ENCODE data around the gene MED12. TPM values are rescaled to one million over a fixed set of nuclear protein-coding genes. Genes with fewer than 3 reads are reported as not detected.

The MED12 gene
- total RNA-seq, 2 experiments from 2014 or later = 23.1 to 31.1 TPM

GRCh38 chrX:71158603-71159002 lies 40.2 kb downstream of the MED12 start:
- Histone ChIP-seq H3K9me3 (ENCODE audit: low read length) (no peaks in the 10 kb centered on the region), H3K9me2 (ENCODE audit: insufficient read depth, low read length) (no peaks in the 10 kb centered on the region), H3K36me3 (ENCODE audit: insufficient read depth, low read length) (peaks cover 16% of the 10 kb centered on the region; the same call in 1 of the 2 replicates), H3K4me2 (ENCODE audit: low read length) (no peak overlapping the region), H3K4me1 (ENCODE audit: insufficient read depth, low read length, poor library complexity, severe bottlenecking) (no peaks in the 10 kb centered on the region), H3K27ac (ENCODE audit: low read depth, low read length, poor library complexity, severe bottlenecking) (no peak overlapping the region), H2AFZ (ENCODE audit: low read length) (no peak overlapping the region), H3K4me3 (ENCODE audit: low read depth, low read length, poor library complexity, severe bottlenecking) (no peak overlapping the region), H4K20me1 (ENCODE audit: insufficient read depth, low read length) (no peaks in the 10 kb centered on the region), H3K79me2 (ENCODE audit: insufficient read depth, low read depth, low read length) (no peaks in the 10 kb centered on the region)
- BruUV-seq (replicated peaks) = no TSS peak
- intact Hi-C loops (cut with micrococcal nuclease; ENCODE audit: unreplicated experiment) = no loop called here
- DNase-seq (ENCODE audit: low spot score) = no peak
- ChIA-PET POLR2A (no interaction called here), CTCF (ENCODE audit: unreplicated experiment) (no interaction called here)
- no peak for TF ChIP-seq CTCF (conservative IDR thresholded peaks at IDR 0.05; ENCODE audit: low read length)

- Histone ChIP-seq H3K79me2 (ENCODE audit: insufficient read depth, low read depth, low read length) (no peaks in the 10 kb centered on the region), H2AFZ (ENCODE audit: low read length) (no peak overlapping the region), H3K27ac (ENCODE audit: low read depth, low read length, poor library complexity, severe bottlenecking) (no peak overlapping the region), H3K4me3 (ENCODE audit: low read depth, low read length, poor library complexity, severe bottlenecking) (no peak overlapping the region), H3K9me3 (ENCODE audit: low read length) (no peaks in the 10 kb centered on the region), H4K20me1 (ENCODE audit: insufficient read depth, low read length) (no peaks in the 10 kb centered on the region), H3K4me2 (ENCODE audit: low read length) (no peak overlapping the region), H3K4me1 (ENCODE audit: insufficient read depth, low read length, poor library complexity, severe bottlenecking) (no peaks in the 10 kb centered on the region), H3K9me2 (ENCODE audit: insufficient read depth, low read length) (no peaks in the 10 kb centered on the region), H3K36me3 (ENCODE audit: insufficient read depth, low read length) (peaks cover 16% of the 10 kb centered on the region; the same call in 1 of the 2 replicates)
- no TSS peak for BruUV-seq (replicated peaks)
- intact Hi-C loops (cut with micrococcal nuclease; ENCODE audit: unreplicated experiment) = no loop called here
- TF ChIP-seq EZH2phosphoT487 (IDR thresholded peaks at IDR 0.05; ENCODE audit: borderline replicate concordance, low read depth, low read length) (no peak), CTCF (conservative IDR thresholded peaks at IDR 0.05; ENCODE audit: low read length) (no peak)
- POLR2A ChIA-PET = interaction anchor here (0.6 kb wide), 1 partner anchor 129 kb away, joined by 8 read pairs; no protein-coding TSS in a partner anchor
- CTCF ChIA-PET (ENCODE audit: unreplicated experiment) = interaction anchor here (0.6 kb wide), 1 partner anchor 23 kb away, joined by 3 read pairs; no protein-coding TSS in a partner anchor
- DNase-seq (ENCODE audit: low spot score) = no peak
Observed at GRCh38 chrX:71159335-71159734, 40.9 kb downstream of the MED12 start.

- POLR2A ChIA-PET = no interaction called here
- no peaks in the 10 kb centered on the region for H3K9me2 ChIP-seq (ENCODE audit: insufficient read depth, low read length)
- H3K27ac ChIP-seq (ENCODE audit: low read depth, low read length, poor library complexity, severe bottlenecking) = no peak overlapping the region
- peaks cover 16% of the 10 kb centered on the region; the same call in 1 of the 2 replicates for H3K36me3 ChIP-seq (ENCODE audit: insufficient read depth, low read length)
- intact Hi-C loops (cut with micrococcal nuclease; ENCODE audit: unreplicated experiment) = no loop called here
- TF ChIP-seq CTCF (conservative IDR thresholded peaks at IDR 0.05; ENCODE audit: low read length) = no peak
- no peak for TF ChIP-seq EZH2phosphoT487 (IDR thresholded peaks at IDR 0.05; ENCODE audit: borderline replicate concordance, low read depth, low read length)
- H4K20me1 ChIP-seq (ENCODE audit: insufficient read depth, low read length) = no peaks in the 10 kb centered on the region
- no peaks in the 10 kb centered on the region for H3K79me2 ChIP-seq (ENCODE audit: insufficient read depth, low read depth, low read length)
- CTCF ChIA-PET (ENCODE audit: unreplicated experiment) = no interaction called here
- H3K4me3 ChIP-seq (ENCODE audit: low read depth, low read length, poor library complexity, severe bottlenecking) = no peak overlapping the region
- BruUV-seq (replicated peaks) = no TSS peak
- no peak overlapping the region for H2AFZ ChIP-seq (ENCODE audit: low read length)
- DNase-seq (ENCODE audit: low spot score) = no peak
- H3K4me1 ChIP-seq (ENCODE audit: insufficient read depth, low read length, poor library complexity, severe bottlenecking) = no peaks in the 10 kb centered on the region
- H3K4me2 ChIP-seq (ENCODE audit: low read length) = no peak overlapping the region
- H3K9me3 ChIP-seq (ENCODE audit: low read length) = no peaks in the 10 kb centered on the region
Observed at GRCh38 chrX:71160475-71160874, 42.1 kb downstream of the MED12 start.
